GM12878 (cell line): ENCODE data around the gene LAMB4. TPM values are rescaled to one million over a fixed set of nuclear protein-coding genes. Genes with fewer than 3 reads are reported as not detected.

Experiments
- ATAC-seq: fragments of 200-7000 bp; cut with Tn5 transposase; 3 replicates; pipeline ENCODE4 v1.9.1; 2020; ENCODE audit warnings: mild to moderate bottlenecking, moderate library complexity
- BruUV-seq: library from RNA; stranded (reverse); fragments of 400-500 nt; replicated peaks from 2 replicates; lab custom pipeline; 2021; lab: Mats Ljungman, UMichigan
- CTCF ChIA-PET: fragments of 300-600 bp; sonication (Branson Sonifier 250); formaldehyde crosslinking; extraction: SDS; loops from one replicate; lab custom pipeline; 2021; ENCODE audit warnings: inconsistent platforms; lab: Yijun Ruan, JAX
- POLR2A ChIA-PET: fragments of 350-600 bp; formaldehyde crosslinking; extraction: SDS; loops from one replicate; lab custom pipeline; 2021; ENCODE audit warnings: inconsistent platforms; lab: Charles Lee
- RAD21 ChIA-PET: fragments of 300-600 bp; sonication (Branson Sonifier 250); formaldehyde crosslinking; loops from one replicate; lab custom pipeline; 2023; ENCODE audit warnings: antibody characterized with exemption; ENCODE audit not compliant: unreplicated experiment; lab: Charles Lee
- SMC1A ChIA-PET: fragments of 300-600 bp; sonication (Branson Sonifier 250); formaldehyde crosslinking; loops from one replicate; lab custom pipeline; 2023; ENCODE audit not compliant: unreplicated experiment, uncharacterized antibody; lab: Charles Lee
- DNase-seq: peaks from one replicate; pipeline ENCODE4 v3.0.0-alpha.2; 2011; ENCODE audit warnings: low read depth, low spot score
- FAIRE-seq: peaks from 3 replicates; lab custom pipeline; 2011; peaks lifted over from hg19 to GRCh38; lab: Jason Lieb, UNC
- H2AFZ ChIP-seq: 2 replicates; pipeline ENCODE4 v1.6.0; 2011; ENCODE audit warnings: low read depth, low read length, control low read depth; ENCODE audit not compliant: control insufficient read depth
- H3K27ac ChIP-seq: 2 replicates; pipeline ENCODE4 v1.5.1; 2011; ENCODE audit warnings: control low read depth; ENCODE audit not compliant: control insufficient read depth, insufficient read depth
- H3K27me3 ChIP-seq, 2 experiments: replicated peaks in 1 of 2; 2 replicates each; pipeline versions ENCODE4 v1.6.0 to v1.6.1; 2011; ENCODE audit warnings: low read length in 1 of 2; ENCODE audit not compliant: control insufficient read depth in 2 of 2, insufficient read depth in 2 of 2
- H3K36me3 ChIP-seq, 2 experiments: 2 replicates each; pipeline ENCODE4 v1.5.1; 2011; ENCODE audit warnings: low read length in 1 of 2; ENCODE audit not compliant: control insufficient read depth in 2 of 2, insufficient read depth in 2 of 2
- H3K4me1 ChIP-seq: 2 replicates; pipeline ENCODE4 v1.6.1; 2011; ENCODE audit warnings: mild to moderate bottlenecking, low read length, moderate library complexity, mixed read lengths; ENCODE audit not compliant: control insufficient read depth, insufficient read depth
- H3K4me2 ChIP-seq: 2 replicates; pipeline ENCODE4 v1.6.0; 2011; ENCODE audit warnings: control low read depth; ENCODE audit not compliant: control insufficient read depth, insufficient read depth
- H3K4me3 ChIP-seq: fragments of 200-600 bp; sonication (generic); 2 replicates; pipeline ENCODE4 v1.5.1; 2016
- H3K79me2 ChIP-seq: 2 replicates; pipeline ENCODE4 v1.6.0; 2011; ENCODE audit warnings: low read length; ENCODE audit not compliant: control insufficient read depth, insufficient read depth
- H3K9ac ChIP-seq: 2 replicates; pipeline ENCODE4 v1.8.0; 2011; ENCODE audit warnings: low read length, control low read depth, mixed read lengths; ENCODE audit not compliant: control insufficient read depth, insufficient read depth
- H3K9me3 ChIP-seq: replicated peaks from 3 replicates; pipeline ENCODE4 v1.5.1; 2011; ENCODE audit warnings: mild to moderate bottlenecking, low read length; ENCODE audit not compliant: control insufficient read depth, insufficient read depth
- H4K20me1 ChIP-seq: 2 replicates; pipeline ENCODE4 v1.6.0; 2011; ENCODE audit not compliant: control insufficient read depth, insufficient read depth
- ATF2 ChIP-seq: IDR thresholded peaks from 2 replicates; pipeline ENCODE4 v1.6.1; 2012; ENCODE audit warnings: low read length, inconsistent platforms
- CHD1 ChIP-seq: IDR thresholded peaks from 2 replicates; pipeline ENCODE4 v1.6.1; 2012; ENCODE audit warnings: low read depth, low read length, improper control_type of control experiment
- CHD2 ChIP-seq: IDR thresholded peaks from 2 replicates; pipeline ENCODE4 v1.6.1; 2011; ENCODE audit warnings: low read depth, low read length, improper control_type of control experiment, borderline replicate concordance
- CREB1 ChIP-seq: IDR thresholded peaks from 2 replicates; pipeline ENCODE4 v1.6.1; 2012; ENCODE audit warnings: low read depth, mild to moderate bottlenecking, inconsistent platforms
- FOS ChIP-seq: IDR thresholded peaks from 3 replicates; pipeline ENCODE4 v1.6.1; 2011; ENCODE audit warnings: borderline replicate concordance; ENCODE audit not compliant: insufficient read length; ENCODE audit errors: extremely low read depth
- HDAC6 ChIP-seq: fragments of 200-600 bp; sonication (generic); IDR thresholded peaks from one replicate; pipeline ENCODE4 v1.8.0; 2017; ENCODE audit warnings: antibody characterized with exemption; ENCODE audit not compliant: unreplicated experiment
- IRF4 ChIP-seq: IDR thresholded peaks from 2 replicates; pipeline ENCODE4 v1.6.1; 2011; ENCODE audit warnings: low read depth, low read length
- SREBF2 ChIP-seq: IDR thresholded peaks from 2 replicates; pipeline ENCODE4 v1.6.1; 2012; ENCODE audit warnings: mild to moderate bottlenecking, low read length
- WGBS: methylation state at CpG from one replicate; pipeline ENCODE4 v1.1.6; 2016; ENCODE audit warnings: low lambda C conversion rate; ENCODE audit not compliant: insufficient replicate concordance, insufficient coverage; ENCODE audit errors: missing lambda C conversion rate; 5-methylcytosine and 5-hydroxymethylcytosine counted together
- in situ Hi-C: fragments of 300-500 bp; cut with MboI; formaldehyde crosslinking; loops from 9 replicates; pipeline ENCODE4 v1.14.3; 2018; ENCODE audit warnings: mixed read lengths
- intact Hi-C: fragments of 100-400 bp; cut with micrococcal nuclease; formaldehyde crosslinking; loops from one replicate; pipeline ENCODE4 v1.14.2; 2022; ENCODE audit not compliant: unreplicated experiment
- polyA plus RNA-seq, 11 experiments: library from polyadenylated mRNA; depleted of rRNA in 4 of 11; unstranded in 6 of 11; stranded (reverse) in 5 of 11; fragments of >200 nt; fragmentation: Nextera tagmentation in 4 of 11; fragmentation: Illumina TruSeq in 1 of 11; extraction: Ambion mirVana in 4 of 11; extraction: Trizol in 1 of 11; gene quantifications; 1 replicate in 1 of 11; 2 replicates in 10 of 11; pipeline versions ENCODE4 v1.2.1 to v1.2.3, GENCODE V29; 2011 to 2016; ENCODE audit warnings: inconsistent platforms in 2 of 11, missing spikeins in 2 of 11, low read depth in 1 of 11
- total RNA-seq, 4 experiments: library from RNA; depleted of rRNA in 3 of 4; stranded (reverse); fragments of >200 nt in 3 of 4; fragmentation: Illumina TruSeq in 1 of 4; extraction: Trizol in 1 of 4; gene quantifications; 2 replicates each; pipeline versions ENCODE4 v1.2.1 to v1.2.3, GENCODE V29; 2013 to 2021
- TF ChIP-seq, protein P1 (sequence below): fragments of 150-350 bp; IDR thresholded peaks from 2 replicates; pipeline ENCODE4 v1.6.1; 2014; ENCODE audit warnings: mild to moderate bottlenecking, low read depth, low read length
- TF ChIP-seq, protein P2 (sequence below): fragments of 450-650 bp; formaldehyde crosslinking; IDR thresholded peaks from 2 replicates; pipeline ENCODE4 v1.4.0; 2020; ENCODE audit warnings: mild to moderate bottlenecking, moderate library complexity
- TF ChIP-seq, protein P3 (sequence below): fragments of 450-650 bp; IDR thresholded peaks from 2 replicates; pipeline ENCODE4 v1.6.1; 2016; ENCODE audit warnings: mild to moderate bottlenecking

LAMB4 gene
- total and polyA plus RNA-seq, 10 of the 15 experiments (the other 5 are each of a cell fraction or from before 2014, with no cell fraction given) = 0.04 to 0.06 TPM; not detected in 8

DNA sequence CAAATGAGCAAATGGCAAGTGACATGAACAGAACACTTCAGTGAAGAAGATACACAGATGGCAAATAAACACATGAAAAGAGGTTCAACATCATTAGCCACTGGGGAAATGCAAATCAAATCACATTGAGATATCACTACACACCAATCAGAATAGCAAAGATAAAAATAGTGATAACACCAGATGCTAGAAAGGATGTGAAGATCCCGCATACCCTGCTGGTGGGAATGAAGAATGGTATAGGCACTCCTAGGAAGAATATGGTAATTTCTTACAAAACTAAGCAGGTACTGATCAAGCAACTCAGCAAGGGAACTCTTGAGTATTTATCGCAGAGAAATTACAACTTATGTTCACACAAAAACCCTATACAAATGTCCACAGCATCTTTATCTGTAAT, 11.2 kb downstream of the LAMB4 start:
- ATAC-seq (no peak), FAIRE-seq (no peak), DNase-seq (no peak)
- H3K79me2 ChIP-seq = no peaks in the 10 kb centered on the region
- no peak overlapping the region for H3K4me2 ChIP-seq
- ChIA-PET POLR2A (no interaction called here), CTCF (interaction anchor here (0.8 to 4.3 kb wide), 5 partner anchors 9 to 293 kb away, joined by 3 to 73 read pairs (median 8); no protein-coding TSS in a partner anchor), RAD21 (interaction anchor here (1.0 to 4.3 kb wide), 6 partner anchors 14 to 28 kb away, joined by 3 to 36 read pairs (median 8); no protein-coding TSS in a partner anchor), SMC1A (interaction anchor here (1.5 to 4.3 kb wide), 3 partner anchors 18 to 27 kb away, joined by 5 to 79 read pairs (median 43); no protein-coding TSS in a partner anchor)
- no peaks in the 10 kb centered on the region for H3K27me3 ChIP-seq
- H4K20me1 ChIP-seq = no peaks in the 10 kb centered on the region
- H3K4me1 ChIP-seq = no peaks in the 10 kb centered on the region
- H3K4me3 ChIP-seq = no peak overlapping the region
- in situ Hi-C loops = no loop called here
- no peak overlapping the region for H2AFZ ChIP-seq
- H3K9me3 ChIP-seq = no peaks in the 10 kb centered on the region
- no peak overlapping the region for H3K27ac ChIP-seq
- no peak overlapping the region for H3K9ac ChIP-seq
- intact Hi-C loops = no loop called here
- TF ChIP-seq CHD2 (no peak), ATF2 (no peak), CHD1 (no peak), IRF4 (no peak), FOS (no peak), SREBF2 (no peak), CREB1 (no peak), HDAC6 (no peak)
- TF ChIP-seq, protein P1, sequence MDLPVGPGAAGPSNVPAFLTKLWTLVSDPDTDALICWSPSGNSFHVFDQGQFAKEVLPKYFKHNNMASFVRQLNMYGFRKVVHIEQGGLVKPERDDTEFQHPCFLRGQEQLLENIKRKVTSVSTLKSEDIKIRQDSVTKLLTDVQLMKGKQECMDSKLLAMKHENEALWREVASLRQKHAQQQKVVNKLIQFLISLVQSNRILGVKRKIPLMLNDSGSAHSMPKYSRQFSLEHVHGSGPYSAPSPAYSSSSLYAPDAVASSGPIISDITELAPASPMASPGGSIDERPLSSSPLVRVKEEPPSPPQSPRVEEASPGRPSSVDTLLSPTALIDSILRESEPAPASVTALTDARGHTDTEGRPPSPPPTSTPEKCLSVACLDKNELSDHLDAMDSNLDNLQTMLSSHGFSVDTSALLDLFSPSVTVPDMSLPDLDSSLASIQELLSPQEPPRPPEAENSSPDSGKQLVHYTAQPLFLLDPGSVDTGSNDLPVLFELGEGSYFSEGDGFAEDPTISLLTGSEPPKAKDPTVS = no peak
- TF ChIP-seq, protein P2, sequence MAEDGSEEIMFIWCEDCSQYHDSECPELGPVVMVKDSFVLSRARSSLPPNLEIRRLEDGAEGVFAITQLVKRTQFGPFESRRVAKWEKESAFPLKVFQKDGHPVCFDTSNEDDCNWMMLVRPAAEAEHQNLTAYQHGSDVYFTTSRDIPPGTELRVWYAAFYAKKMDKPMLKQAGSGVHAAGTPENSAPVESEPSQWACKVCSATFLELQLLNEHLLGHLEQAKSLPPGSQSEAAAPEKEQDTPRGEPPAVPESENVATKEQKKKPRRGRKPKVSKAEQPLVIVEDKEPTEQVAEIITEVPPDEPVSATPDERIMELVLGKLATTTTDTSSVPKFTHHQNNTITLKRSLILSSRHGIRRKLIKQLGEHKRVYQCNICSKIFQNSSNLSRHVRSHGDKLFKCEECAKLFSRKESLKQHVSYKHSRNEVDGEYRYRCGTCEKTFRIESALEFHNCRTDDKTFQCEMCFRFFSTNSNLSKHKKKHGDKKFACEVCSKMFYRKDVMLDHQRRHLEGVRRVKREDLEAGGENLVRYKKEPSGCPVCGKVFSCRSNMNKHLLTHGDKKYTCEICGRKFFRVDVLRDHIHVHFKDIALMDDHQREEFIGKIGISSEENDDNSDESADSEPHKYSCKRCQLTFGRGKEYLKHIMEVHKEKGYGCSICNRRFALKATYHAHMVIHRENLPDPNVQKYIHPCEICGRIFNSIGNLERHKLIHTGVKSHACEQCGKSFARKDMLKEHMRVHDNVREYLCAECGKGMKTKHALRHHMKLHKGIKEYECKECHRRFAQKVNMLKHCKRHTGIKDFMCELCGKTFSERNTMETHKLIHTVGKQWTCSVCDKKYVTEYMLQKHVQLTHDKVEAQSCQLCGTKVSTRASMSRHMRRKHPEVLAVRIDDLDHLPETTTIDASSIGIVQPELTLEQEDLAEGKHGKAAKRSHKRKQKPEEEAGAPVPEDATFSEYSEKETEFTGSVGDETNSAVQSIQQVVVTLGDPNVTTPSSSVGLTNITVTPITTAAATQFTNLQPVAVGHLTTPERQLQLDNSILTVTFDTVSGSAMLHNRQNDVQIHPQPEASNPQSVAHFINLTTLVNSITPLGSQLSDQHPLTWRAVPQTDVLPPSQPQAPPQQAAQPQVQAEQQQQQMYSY (CRISPR knock-in tag) = no peak
- TF ChIP-seq, protein P3, sequence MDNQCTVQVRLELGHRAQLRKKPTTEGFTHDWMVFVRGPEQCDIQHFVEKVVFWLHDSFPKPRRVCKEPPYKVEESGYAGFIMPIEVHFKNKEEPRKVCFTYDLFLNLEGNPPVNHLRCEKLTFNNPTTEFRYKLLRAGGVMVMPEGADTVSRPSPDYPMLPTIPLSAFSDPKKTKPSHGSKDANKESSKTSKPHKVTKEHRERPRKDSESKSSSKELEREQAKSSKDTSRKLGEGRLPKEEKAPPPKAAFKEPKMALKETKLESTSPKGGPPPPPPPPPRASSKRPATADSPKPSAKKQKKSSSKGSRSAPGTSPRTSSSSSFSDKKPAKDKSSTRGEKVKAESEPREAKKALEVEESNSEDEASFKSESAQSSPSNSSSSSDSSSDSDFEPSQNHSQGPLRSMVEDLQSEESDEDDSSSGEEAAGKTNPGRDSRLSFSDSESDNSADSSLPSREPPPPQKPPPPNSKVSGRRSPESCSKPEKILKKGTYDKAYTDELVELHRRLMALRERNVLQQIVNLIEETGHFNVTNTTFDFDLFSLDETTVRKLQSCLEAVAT = no peak
- 64% methylated on average over 2 of the region's 2 CpGs for WGBS
- BruUV-seq = no TSS peak
- H3K36me3 ChIP-seq = no peaks in the 10 kb centered on the region
